Mesothelial cell of epicardium (in vitro differentiated cells): Measurements from ENCODE around the gene DLX1. TPM values are rescaled to one million over a fixed set of nuclear protein-coding genes. Genes with fewer than 3 reads are reported as not detected.
"Not testable (repeated sequence)": the region's sequence is repeated elsewhere in the genome, so short reads cannot be mapped to it uniquely, and the experiment has no call there.

Source experiments
- DNase-seq, 2 experiments: peaks; one replicate each; pipeline ENCODE4 v3.0.0; 2021; ENCODE audit warnings: low spot score in 2 of 2; ENCODE audit not compliant: unreplicated experiment in 2 of 2
- H3K27ac Mint-ChIP-seq: 2 replicates; pipeline ENCODE4 v1.8.0; 2021; ENCODE audit warnings: mixed read lengths
- H3K27me3 Mint-ChIP-seq: 2 replicates; pipeline ENCODE4 v1.8.0; 2021; ENCODE audit warnings: low read depth, mixed read lengths
- H3K36me3 Mint-ChIP-seq: 2 replicates; pipeline ENCODE4 v1.8.0; 2021; ENCODE audit warnings: mixed read lengths
- H3K4me1 Mint-ChIP-seq: 2 replicates; pipeline ENCODE4 v1.8.0; 2021; ENCODE audit warnings: mixed read lengths
- H3K4me3 Mint-ChIP-seq: 2 replicates; pipeline ENCODE4 v1.8.0; 2021; ENCODE audit warnings: mild to moderate bottlenecking, moderate library complexity, mixed read lengths
- H3K9me3 Mint-ChIP-seq: 2 replicates; pipeline ENCODE4 v1.8.0; 2021; ENCODE audit warnings: mixed read lengths
- total RNA-seq: library from RNA; stranded (reverse); gene quantifications from 3 replicates; pipeline ENCODE4 v1.2.1, GENCODE V29; 2021
- TF ChIP-seq, protein P1 (sequence below): fragments of 200-600 bp; sonication (generic); IDR thresholded peaks from one replicate; pipeline ENCODE4 v1.5.0; 2021; ENCODE audit warnings: antibody characterized with exemption; ENCODE audit not compliant: unreplicated experiment

DLX1 gene
- total RNA-seq, 1 donor from 2014 or later: 5.9 TPM

DNA sequence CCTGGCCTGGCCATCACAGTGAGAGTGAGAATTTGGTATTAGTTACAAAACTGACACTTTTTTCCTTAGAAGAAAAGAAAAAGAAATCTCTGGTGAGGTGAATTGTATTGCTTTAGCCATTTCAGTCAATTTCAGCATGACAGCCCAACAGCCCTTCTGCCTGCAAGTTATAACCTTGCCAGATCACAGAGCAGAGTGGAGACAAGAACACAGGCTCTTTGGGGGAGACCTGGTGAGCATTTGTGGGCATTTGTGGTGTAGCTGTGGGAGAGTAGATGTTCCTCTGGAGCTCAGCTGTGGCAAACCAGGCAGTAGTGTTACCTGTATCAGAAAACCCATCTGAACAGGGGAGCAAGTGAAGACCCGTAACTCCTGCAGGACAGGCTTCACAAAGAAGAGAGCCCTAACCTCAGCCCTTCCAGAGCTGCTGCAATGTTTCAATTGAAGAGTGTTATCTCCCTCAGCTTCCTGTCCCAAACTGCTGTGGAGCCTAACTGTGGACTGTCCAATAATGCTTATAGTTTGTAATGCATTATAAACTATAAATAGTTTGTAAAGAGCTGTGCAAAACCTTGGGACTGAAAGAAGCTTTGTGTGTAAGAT lies 22.8 kb upstream of the DLX1 start:
- Mint-ChIP-seq H3K36me3 (peaks cover 7% of the 10 kb centered on the region), H3K27me3 (peaks cover 2% of the 10 kb centered on the region), H3K9me3 (no peaks in the 10 kb centered on the region), H3K4me1 (no peaks in the 10 kb centered on the region), H3K27ac (no peak overlapping the region), H3K4me3 (no peak overlapping the region)
- no peak for DNase-seq
- TF ChIP-seq, protein P1, sequence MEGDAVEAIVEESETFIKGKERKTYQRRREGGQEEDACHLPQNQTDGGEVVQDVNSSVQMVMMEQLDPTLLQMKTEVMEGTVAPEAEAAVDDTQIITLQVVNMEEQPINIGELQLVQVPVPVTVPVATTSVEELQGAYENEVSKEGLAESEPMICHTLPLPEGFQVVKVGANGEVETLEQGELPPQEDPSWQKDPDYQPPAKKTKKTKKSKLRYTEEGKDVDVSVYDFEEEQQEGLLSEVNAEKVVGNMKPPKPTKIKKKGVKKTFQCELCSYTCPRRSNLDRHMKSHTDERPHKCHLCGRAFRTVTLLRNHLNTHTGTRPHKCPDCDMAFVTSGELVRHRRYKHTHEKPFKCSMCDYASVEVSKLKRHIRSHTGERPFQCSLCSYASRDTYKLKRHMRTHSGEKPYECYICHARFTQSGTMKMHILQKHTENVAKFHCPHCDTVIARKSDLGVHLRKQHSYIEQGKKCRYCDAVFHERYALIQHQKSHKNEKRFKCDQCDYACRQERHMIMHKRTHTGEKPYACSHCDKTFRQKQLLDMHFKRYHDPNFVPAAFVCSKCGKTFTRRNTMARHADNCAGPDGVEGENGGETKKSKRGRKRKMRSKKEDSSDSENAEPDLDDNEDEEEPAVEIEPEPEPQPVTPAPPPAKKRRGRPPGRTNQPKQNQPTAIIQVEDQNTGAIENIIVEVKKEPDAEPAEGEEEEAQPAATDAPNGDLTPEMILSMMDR: no peak

DNA sequence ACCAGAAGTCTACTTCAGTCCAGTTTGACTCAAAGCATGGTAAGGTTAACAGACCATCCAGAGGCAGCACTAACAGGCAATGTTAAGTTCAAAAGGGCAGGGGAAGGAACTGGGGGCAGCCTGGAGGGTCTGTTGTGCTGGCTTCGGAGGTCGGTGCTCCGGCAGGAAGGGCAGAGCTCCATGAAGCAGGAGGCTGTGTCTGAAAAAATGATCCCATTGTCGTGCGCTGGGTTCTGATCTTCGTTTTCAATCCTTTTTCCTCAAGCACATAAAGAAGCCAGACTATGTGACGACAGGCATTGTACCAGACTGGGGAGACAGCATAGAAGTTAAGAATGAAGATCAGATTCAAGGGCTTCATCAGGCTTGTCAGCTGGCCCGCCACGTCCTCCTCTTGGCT lies 21.9 kb upstream of the DLX1 start:
- Mint-ChIP-seq H3K4me3 (no peak overlapping the region), H3K27me3 (peaks cover 2% of the 10 kb centered on the region), H3K9me3 (no peaks in the 10 kb centered on the region), H3K27ac (no peak overlapping the region), H3K36me3 (peaks cover 7% of the 10 kb centered on the region), H3K4me1 (no peaks in the 10 kb centered on the region)
- no peak for DNase-seq
- TF ChIP-seq, protein P1: no peak

DNA sequence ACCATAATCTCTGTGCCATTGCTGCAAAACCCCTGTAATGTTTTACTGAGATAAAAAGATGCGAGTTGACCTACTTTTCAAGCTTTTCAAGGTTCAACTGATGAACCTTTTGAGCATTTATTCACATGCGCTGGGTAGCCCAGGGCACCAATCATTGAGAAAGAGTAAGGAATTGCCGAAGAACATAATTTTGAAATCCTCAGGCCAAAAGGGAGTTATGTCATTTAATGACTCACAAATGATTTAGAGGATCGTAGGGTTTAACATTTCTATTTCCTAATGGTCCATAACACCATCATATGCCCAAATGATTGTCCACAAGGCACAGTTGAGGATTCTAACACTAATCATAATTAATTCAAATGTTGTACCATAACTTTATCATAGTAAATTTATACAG lies 20.2 kb upstream of the DLX1 start:
- no peak for DNase-seq

DNA sequence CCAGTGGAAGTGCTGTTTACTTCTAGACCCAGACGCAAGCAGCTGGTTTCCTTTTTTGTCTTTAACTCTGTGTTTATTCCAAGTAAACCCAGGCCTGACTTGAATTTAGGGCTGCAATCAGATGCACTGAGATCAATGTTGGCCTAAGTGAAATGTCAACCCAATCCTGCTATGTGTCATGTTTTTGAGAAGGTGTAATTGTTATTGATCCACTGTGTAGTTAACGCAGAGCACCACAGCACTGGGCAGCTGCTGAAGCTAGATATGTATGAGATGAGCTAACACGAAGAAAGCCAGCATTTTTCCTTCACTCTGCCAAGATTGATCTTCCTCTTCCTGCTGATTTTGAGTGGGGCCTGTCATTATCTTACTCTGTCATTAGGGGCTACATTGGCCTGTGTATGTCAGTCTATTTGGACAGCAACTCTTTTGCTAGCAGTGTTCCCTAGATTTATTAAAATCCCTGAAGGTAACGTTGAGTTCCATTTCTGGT lies 18.9 kb upstream of the DLX1 start:
- DNase-seq: no peak
- no peak overlapping the region for H3K27ac Mint-ChIP-seq
- no peaks in the 10 kb centered on the region for H3K27me3 Mint-ChIP-seq

More for the DNA sequence above, 20.2 kb upstream of the DLX1 start:
- TF ChIP-seq, protein P1: no peak
- Mint-ChIP-seq H3K27me3 (no peaks in the 10 kb centered on the region), H3K27ac (no peak overlapping the region), H3K9me3 (no peaks in the 10 kb centered on the region), H3K36me3 (peaks cover 10% of the 10 kb centered on the region), H3K4me1 (no peaks in the 10 kb centered on the region), H3K4me3 (no peak overlapping the region)

DNA sequence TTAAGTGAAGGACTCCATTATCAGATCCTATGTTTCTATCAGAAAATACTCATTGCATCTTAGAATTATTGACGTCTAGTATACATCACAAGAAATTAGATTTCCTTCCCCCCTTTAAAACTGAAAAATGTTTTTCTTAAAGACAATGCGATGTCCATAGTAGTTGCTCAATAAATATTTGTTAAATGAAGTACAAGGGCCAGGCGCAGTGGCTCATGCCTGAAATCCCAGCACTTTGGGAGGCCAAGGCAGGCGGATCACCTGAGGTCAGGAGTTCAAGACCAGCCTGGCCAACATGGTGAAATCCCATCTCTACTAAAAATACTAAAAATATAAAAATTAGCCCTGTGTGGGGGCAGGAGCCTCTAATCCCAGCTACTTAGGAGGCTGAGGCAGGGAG lies 17.4 kb upstream of the DLX1 start:
- H3K4me3 Mint-ChIP-seq, H3K27ac Mint-ChIP-seq, DNase-seq, H3K36me3 Mint-ChIP-seq, H3K4me1 Mint-ChIP-seq, H3K9me3 Mint-ChIP-seq, H3K27me3 Mint-ChIP-seq: not testable (repeated sequence)

More for the DNA sequence above, 18.9 kb upstream of the DLX1 start:
- Mint-ChIP-seq H3K4me1 (no peaks in the 10 kb centered on the region), H3K36me3 (peaks cover 10% of the 10 kb centered on the region), H3K4me3 (no peak overlapping the region), H3K9me3 (no peaks in the 10 kb centered on the region)
- TF ChIP-seq, protein P1: no peak

DNA sequence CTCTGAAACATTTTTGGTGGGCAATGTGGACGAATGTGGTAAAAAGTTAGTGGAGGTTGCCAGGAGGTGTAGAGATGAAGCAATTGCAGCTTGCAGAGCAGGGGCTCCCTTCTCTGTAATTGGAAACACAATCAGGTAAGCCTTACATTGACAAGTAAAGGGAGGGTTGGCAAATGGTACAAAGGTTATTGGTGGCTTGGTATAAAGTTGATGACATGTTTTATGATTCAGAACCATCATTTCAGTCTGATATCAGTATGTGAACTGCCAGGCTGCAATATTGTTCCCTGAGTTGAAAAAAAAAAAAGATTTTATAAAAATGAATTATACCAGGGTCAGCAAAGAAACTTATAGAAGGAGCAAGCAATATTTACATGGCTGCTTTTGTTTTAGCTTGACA lies 14.4 kb upstream of the DLX1 start:
- Mint-ChIP-seq H3K4me3 (no peak overlapping the region), H3K4me1 (peaks cover 12% of the 10 kb centered on the region), H3K27ac (no peak overlapping the region), H3K9me3 (no peaks in the 10 kb centered on the region), H3K36me3 (peaks cover 2% of the 10 kb centered on the region), H3K27me3 (peaks cover 8% of the 10 kb centered on the region)
- TF ChIP-seq, protein P1: no peak
- no peak for DNase-seq
